LHCN-M2 (cell line): Measurements from ENCODE around the gene IMMP2L. TPM values are rescaled to one million over a fixed set of nuclear protein-coding genes. Genes with fewer than 3 reads are reported as not detected.
A peak's percentile ranks its signal among the peaks of the same experiment; 100 is the strongest.
"Not testable (repeated sequence)": the region's sequence is repeated elsewhere in the genome, so short reads cannot be mapped to it uniquely, and the experiment has no call there.

Experiments used
- DNase-seq: peaks from one replicate; pipeline ENCODE4 v3.0.0-alpha.2; 2012; ENCODE audit warnings: low read depth
- total RNA-seq: library from RNA; depleted of rRNA; stranded (reverse); fragments of >200 nt; gene quantifications from 2 replicates; pipeline ENCODE4 v1.2.3, GENCODE V29; 2014

Gene IMMP2L
- total RNA-seq, 1 experiment from 2014 or later = 6.4 TPM

- peak; percentile 23 for DNase-seq
Measured at GRCh38 chr7:111264981-111265380, 297.3 kb downstream of the IMMP2L start.

DNA sequence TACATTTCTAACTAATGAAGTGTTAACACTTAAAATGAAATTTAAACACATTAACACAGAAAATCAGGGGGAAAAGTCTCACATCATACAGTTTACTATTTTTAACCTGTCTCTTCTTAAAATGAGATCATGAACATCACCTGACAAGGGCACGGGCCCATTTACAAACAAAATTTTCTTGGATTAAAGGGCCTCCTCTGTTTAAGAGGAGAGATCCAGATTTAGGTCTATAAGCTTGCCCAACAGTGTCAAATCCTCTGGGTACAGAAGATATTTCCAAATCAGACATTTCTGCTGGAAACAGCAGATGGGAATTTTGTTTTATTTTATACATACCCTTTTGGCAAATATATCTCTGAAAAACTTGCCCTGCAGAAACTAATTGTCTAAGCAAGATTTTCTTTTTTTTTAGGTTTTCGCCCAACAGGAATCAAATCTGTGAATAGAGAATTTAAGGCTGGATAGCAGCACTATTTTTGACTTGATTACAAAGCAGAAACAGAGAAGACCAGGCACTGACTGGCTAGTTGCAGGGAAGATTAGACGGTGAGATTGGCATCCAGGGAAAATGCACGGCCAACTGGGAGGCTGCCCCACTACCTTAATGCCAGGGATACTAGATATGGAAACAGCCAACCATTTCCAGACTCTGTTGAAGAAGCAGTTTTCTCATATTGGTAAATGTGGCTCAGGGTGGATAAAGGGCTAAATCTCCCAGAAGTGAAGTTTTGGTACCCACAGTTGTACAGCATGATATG, 298.0 kb downstream of the IMMP2L start:
- no peak for DNase-seq

DNA sequence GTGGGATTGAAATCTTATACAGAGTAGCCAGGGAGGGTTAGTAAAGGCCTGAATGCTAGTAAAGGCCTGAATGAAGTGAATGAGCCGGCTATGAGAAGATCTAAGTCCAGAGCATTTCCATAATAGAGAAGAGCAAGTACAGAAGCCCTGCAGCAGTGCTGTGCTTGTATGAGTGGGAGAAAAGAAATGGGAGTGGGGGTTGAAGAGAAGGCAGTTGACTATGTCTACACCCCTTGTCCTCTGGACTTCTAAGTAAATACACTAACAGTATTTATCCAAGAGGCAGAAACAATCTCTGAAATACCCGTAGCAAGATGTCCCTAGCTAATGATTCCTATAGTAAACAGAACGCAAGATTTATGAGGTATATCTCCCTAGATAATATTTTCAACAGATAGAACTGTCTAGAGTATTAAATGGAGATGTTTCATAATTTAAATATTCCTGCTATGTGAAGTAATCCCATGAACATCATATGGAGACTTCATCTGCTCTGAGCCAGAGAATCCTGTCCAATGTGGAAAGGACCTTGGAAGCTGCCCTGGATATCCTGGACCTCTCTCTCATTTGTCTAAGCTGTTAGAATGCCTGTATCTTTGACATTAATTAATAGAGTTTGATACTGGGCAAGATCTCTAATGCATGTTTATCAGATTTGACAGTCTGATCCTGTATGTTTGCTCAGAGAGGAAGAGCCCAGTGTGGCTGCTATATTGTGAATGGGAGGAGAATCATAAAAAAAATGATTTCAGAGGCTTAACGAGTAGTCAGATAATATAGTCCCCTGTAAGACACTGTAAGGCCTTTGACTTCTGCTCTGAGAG, 299.8 kb downstream of the IMMP2L start:
- no peak for DNase-seq

GRCh38 chr7:111261496-111261895, 300.8 kb downstream of the IMMP2L start:
- no peak for DNase-seq

- no peak for DNase-seq
Measured at GRCh38 chr7:111259991-111260390, 302.3 kb downstream of the IMMP2L start.

- DNase-seq = no peak
Measured at GRCh38 chr7:111256391-111256790, 305.9 kb downstream of the IMMP2L start.

DNA sequence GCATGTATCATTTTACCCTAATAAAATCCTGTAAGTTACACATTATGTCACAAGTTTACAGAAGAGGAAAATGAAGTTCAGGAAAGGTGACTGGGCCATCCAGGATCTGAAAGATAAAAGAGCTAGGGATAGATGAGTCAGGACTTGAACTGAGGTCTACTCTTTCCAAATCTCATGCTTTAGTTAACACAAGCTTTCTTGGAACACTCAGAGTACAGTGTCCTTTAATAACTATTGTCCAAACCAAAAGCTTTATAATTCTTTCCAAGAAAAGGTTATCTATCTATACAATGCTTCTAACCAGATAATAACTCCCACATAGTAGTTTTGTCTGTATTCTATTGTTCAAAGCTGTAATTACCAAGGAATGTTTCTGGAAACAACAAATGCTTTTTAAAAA, 306.7 kb downstream of the IMMP2L start:
- no peak for DNase-seq

- not testable (repeated sequence) for DNase-seq
Measured at GRCh38 chr7:111251365-111251764, 310.9 kb downstream of the IMMP2L start.

DNA sequence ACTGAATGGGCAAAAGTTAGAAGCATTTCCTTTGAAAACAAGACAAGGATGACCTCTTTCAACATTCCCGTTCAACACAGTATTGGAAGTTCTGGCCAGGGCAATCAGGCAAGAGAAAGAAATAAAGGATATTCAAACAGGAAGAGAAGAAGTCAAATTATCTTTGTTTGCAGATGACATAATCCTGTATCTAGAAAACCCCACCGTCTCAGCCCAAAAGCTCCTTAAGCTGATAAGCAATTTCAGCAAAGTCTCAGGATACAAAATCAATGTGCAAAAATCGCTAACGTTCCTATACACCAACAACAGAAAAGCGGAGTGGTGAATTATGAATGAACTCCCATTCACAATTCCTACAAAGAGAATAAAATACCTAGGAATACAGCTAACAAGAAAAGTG, 312.5 kb downstream of the IMMP2L start:
- not testable (repeated sequence) for DNase-seq

DNA sequence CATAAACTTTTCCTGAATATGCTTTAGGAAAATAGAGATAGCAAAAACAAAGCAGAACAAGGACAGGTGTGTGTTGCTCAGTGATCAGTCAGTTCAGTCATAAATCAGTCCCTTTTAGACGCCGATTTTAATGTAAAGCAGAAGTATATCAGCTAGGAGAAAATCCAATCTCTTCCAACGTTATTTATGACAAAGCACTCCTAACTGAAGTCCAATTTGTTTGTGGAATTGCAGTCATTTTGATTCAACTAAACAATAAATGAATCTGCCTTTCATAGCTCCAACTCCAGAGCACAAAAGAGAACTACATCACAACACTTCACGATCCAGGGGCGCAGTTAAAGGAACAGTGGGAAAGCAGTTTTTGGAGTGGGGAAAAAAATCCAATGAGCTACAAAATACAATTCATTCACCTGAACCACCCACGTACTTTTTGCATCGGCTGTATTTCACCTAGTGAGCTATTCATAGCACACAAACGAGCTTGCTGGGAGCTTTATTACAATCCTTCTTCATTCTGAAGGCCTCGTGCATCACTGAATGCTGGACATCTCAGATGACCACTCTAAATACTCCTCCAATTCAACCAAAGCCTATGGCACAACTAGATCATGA, 320.0 kb downstream of the IMMP2L start:
- DNase-seq = no peak

GRCh38 chr7:111240371-111240770, 321.9 kb downstream of the IMMP2L start:
- DNase-seq = no peak

DNA sequence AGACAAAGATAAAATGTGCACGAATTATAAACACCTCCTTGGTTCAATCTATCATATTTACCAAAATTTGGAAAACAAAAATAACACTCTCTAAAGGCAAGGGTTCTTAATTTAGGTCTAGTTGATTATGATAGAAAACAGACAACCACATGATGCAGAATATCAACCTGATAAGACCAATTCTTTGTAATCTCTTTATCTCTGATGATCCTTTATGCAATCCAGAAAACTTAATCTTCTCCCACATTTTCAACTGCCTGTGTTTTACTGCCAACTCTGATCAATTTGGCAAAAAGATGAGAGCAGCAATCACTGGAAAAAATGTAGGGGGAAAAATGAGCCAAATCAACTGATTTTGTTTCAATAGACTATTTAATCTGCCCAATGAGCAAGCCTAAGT, 322.9 kb downstream of the IMMP2L start:
- no peak for DNase-seq

GRCh38 chr7:111238886-111239285, 323.4 kb downstream of the IMMP2L start:
- no peak for DNase-seq

DNA sequence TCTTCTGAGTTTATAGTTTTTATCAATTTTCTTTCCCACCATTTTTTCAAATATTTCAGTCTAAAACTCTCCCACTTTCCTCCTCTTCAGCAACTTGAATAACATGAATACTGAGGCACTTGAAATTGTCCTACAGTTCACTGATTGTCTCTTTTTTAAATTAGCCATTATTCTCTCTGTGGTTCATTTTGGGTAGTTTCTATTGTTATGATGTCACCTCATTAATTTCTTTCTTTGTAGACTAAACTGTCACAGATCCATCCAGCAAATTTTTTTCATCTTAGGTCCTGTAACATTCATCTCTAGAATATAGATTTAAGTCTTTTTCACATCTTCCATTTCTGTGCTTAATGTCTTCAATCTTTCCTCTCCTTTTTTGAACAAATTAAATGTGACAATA, 326.6 kb downstream of the IMMP2L start:
- DNase-seq = no peak

GRCh38 chr7:111232249-111233084, 329.8 kb downstream of the IMMP2L start:
- DNase-seq = peak; percentile 52

DNA sequence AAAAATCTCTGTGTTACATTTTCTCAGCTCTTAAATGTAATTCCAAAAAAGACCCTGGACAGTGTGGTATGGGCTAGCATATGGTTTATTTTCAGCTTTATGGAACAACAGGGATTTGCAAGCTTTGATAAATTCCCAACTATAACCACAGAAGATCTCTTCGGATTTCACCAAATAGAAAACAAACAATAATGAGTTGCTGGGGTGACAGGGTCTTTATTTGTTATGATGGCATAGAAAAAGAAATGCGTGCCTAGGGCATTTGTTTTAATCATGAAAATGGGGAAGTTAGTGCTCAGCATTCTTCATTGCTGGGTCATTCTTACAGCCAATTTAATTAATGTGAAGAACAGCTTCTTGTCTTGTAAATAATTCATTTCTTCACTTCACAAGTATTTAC, 332.4 kb downstream of the IMMP2L start:
- DNase-seq = peak; percentile 42

DNA sequence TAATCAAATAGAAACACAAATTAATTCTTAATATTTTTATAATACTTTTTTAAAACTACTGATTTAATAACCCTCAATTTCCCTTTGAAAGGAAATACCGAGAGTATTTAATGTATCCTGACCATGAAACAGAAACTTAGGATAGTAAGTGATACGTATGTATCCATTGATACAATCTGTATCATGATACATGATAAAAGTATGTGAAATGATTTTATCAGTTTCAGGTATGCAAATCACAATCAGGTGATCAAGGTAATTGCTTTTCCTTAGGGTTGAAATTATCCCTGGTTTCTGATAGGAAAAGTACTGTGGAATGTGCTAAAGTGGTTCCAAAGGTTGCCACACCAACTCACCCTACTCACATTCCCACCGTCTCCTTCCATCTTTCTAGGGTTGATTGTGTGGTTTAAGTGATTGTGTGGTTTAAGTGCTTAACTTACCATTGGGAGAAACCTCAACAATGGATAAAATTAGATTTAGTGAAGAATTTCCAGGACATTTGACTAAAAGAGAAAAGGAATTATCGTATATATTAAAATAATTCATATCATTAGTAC, 333.0 kb downstream of the IMMP2L start:
- no peak for DNase-seq

GRCh38 chr7:111228437-111228836, 333.9 kb downstream of the IMMP2L start:
- DNase-seq = no peak

DNA sequence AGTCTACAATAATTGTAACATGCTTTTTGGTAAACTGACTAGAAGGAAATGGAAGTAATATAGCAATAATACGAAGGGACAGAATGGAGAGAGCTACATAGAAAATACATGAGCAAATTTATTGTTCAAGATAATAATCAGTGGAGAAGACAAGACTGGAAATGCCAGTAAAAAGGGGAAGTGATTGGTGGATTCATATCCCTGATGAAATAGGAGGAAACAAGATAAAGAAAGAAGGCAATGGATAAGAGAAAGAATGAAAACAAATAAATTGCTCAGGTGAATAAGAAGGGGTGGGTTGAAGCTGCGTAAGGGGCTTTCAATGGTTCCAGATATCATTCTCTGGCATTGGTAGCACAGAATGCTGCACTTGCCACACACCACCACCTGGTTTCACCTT, 335.5 kb downstream of the IMMP2L start:
- no peak for DNase-seq

- no peak for DNase-seq
Measured at GRCh38 chr7:111224354-111225231, 337.7 kb downstream of the IMMP2L start.
